ENCODE data around the gene MBTPS1.

DNA sequence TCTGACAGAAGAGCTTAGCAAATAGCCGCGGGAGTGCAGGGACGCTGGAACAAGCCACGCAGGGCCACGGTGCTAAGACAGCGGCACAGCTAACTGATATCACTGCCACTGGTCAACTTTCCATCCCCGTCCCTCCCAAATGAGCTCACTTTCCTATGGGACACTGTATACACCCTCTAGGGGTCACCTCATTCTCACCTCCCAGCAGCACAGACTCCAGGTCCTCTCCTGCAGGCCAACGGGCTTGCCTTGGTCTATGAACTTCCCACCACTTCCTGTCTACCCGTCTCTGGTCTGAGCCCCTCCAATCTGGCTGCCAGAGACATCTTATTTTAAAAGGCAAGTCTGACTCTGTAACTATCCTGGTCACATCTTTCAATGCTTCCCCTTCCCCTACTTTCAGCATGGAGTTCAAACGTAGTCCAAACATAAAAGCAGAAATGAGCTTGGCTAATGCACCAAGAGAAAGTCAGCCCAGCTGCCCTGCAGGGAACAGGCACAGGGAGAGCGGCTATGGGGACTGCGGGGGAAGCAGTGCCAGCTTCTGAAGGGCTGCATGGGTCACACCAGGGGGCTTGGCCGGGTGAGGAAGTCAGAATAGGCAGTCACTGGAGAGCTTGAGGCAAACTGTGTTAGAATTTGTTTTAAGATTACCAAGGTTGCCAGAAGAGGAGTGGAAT, 47.8 kb downstream of the MBTPS1 start:
- TF ChIP-seq FOXK2 (IDR thresholded peaks at IDR 0.05), result no peak
- TF ChIP-seq YY1 (IDR thresholded peaks at IDR 0.05; ENCODE audit: low read depth, low read length), result no peak
- no peak for TF ChIP-seq RAD21 (IDR thresholded peaks at IDR 0.05; ENCODE audit: insufficient read depth, low read depth, low read length)
- TF ChIP-seq SRF (IDR thresholded peaks at IDR 0.05; ENCODE audit: low read depth in 2 of 2, low read length in 2 of 2), result no peak
- no peak for TF ChIP-seq POLR2A (IDR thresholded peaks at IDR 0.05; ENCODE audit: low read depth, low read length)
- TF ChIP-seq SPI1 (IDR thresholded peaks at IDR 0.05; ENCODE audit: borderline replicate concordance, insufficient read depth, low read depth, low read length), result no peak
- TF ChIP-seq, protein P1, sequence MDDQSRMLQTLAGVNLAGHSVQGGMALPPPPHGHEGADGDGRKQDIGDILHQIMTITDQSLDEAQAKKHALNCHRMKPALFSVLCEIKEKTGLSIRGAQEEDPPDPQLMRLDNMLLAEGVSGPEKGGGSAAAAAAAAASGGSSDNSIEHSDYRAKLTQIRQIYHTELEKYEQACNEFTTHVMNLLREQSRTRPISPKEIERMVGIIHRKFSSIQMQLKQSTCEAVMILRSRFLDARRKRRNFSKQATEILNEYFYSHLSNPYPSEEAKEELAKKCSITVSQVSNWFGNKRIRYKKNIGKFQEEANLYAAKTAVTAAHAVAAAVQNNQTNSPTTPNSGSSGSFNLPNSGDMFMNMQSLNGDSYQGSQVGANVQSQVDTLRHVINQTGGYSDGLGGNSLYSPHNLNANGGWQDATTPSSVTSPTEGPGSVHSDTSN (IDR thresholded peaks at IDR 0.05; ENCODE audit: insufficient replicate concordance, low read depth, low read length), result no peak
- no peak for TF ChIP-seq PML (IDR thresholded peaks at IDR 0.05; ENCODE audit: low read length)
- TF ChIP-seq BACH1 (IDR thresholded peaks at IDR 0.05; ENCODE audit: borderline replicate concordance), result no peak
- TF ChIP-seq POLR2AphosphoS5 (IDR thresholded peaks at IDR 0.05; ENCODE audit: low read length), result no peak
- TF ChIP-seq, protein P2, sequence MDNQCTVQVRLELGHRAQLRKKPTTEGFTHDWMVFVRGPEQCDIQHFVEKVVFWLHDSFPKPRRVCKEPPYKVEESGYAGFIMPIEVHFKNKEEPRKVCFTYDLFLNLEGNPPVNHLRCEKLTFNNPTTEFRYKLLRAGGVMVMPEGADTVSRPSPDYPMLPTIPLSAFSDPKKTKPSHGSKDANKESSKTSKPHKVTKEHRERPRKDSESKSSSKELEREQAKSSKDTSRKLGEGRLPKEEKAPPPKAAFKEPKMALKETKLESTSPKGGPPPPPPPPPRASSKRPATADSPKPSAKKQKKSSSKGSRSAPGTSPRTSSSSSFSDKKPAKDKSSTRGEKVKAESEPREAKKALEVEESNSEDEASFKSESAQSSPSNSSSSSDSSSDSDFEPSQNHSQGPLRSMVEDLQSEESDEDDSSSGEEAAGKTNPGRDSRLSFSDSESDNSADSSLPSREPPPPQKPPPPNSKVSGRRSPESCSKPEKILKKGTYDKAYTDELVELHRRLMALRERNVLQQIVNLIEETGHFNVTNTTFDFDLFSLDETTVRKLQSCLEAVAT (IDR thresholded peaks at IDR 0.05), result no peak
- no peak for TF ChIP-seq MXI1 (IDR thresholded peaks at IDR 0.05; ENCODE audit: low read depth, low read length)
- no peak for TF ChIP-seq EGR1 (IDR thresholded peaks at IDR 0.05; ENCODE audit: borderline replicate concordance in 1 of 2, low read depth in 2 of 2, low read length in 2 of 2)
- TF ChIP-seq, protein P3, sequence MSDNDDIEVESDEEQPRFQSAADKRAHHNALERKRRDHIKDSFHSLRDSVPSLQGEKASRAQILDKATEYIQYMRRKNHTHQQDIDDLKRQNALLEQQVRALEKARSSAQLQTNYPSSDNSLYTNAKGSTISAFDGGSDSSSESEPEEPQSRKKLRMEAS (IDR thresholded peaks at IDR 0.05; ENCODE audit: low read depth, low read length), result no peak

All from GM12878 (cell line).